HG03432 (cell line): ENCODE results near the gene SPESP1.

ENCODE experiments used
- ATAC-seq: cut with Tn5 transposase; IDR thresholded peaks from one replicate; pipeline ENCODE4 v1.9.1; 2021; ENCODE audit warnings: mild to moderate bottlenecking, moderate library complexity; ENCODE audit not compliant: unreplicated experiment

SPESP1 gene

DNA sequence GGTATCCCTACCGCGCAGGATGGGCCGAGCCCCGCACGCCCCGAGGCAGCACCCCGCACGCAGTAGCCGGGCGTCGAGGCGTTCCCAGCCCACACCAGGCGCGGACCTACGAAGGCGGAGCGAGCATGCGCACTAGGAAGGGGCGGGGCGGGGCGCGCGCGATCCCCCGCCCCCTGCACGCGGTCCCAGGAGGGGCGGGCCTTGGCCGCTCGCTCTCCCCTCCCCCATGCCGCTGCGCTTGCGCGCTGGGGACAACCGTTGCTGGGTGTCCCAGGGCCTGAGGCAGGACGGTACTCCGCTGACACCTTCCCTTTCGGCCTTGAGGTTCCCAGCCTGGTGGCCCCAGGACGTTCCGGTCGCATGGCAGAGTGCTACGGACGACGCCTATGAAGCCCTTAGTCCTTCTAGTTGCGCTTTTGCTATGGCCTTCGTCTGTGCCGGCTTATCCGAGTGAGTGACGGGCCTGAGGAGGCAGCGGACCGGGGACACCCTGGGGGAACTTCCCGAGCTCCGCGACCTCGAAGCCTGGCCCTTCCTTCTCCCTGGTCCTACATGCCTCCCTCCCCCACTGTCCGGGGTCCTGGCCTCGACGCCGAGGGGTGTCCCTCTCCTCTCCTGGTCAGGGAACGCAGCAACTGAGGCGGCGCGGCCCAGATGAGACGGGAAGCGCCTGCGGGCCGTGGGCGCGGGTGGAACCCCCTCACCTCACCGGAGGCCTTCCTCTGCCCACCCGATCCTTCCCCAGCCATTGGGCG, at the start of gene SPESP1:
Gene SPESP1 (plus strand): TSS at position 258 of the 755 bp plus-strand sequence. CDS start 129 bp downstream, at position 387.
- ATAC-seq, result no peak

DNA sequence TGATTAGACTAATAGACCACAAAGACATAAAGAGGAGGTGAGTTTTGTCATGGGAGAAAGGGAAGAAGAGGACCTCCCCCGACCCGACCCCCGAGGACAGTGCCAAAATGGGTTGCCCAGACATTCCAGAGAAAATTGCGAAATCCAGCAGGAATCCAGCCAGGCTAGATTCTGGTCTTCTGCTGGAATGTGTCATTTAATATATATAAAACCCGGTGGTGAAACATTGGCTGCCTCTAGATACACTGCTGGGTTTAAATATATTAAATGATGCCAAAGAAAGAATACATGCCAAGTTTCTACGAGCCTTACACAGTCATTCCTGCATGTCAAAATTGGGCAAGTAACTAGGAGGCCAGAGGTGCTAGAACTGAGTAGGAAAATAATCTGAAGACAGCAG, 45.3 kb upstream of the SPESP1 start:
- ATAC-seq, result no peak

DNA sequence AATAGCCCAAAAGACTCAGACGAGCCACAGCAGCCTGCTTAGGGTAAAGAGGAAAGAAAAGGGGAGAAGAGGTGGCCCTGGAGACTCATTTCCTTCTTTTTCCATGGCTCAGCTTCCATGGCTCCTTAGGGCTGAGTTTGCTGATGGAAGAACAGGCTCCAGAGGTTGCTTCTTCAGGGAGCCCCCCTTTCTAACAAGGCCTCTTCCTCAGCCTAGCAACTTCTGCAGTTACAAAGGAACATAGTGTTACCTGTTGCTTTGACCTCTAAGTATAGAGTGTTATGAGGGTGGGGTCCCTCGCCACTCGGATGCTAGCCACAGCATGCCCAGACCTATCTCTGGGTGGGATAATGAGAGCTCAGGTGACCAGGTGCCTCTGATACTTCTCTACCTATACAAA, 43.2 kb upstream of the SPESP1 start:
- no peak for ATAC-seq

DNA sequence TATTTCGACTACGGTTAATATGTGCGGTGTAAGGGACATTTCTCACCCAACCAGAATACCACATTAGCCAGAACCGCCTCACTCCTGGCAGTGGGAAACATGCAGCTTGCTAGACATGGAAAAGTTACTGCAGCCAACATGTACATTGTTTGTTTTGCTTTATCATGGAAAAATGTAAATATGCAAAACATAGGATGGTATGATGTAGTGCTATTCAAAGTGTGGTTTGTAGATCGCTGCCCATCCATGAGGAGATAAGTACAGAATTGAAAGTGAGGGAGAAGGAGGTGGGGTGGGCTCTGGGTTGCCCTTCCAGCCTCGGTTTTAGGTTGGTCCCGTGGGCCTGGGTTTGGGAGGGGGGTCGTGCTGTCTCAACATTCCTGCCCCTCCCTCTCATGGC, 42.5 kb upstream of the SPESP1 start:
- no peak for ATAC-seq

DNA sequence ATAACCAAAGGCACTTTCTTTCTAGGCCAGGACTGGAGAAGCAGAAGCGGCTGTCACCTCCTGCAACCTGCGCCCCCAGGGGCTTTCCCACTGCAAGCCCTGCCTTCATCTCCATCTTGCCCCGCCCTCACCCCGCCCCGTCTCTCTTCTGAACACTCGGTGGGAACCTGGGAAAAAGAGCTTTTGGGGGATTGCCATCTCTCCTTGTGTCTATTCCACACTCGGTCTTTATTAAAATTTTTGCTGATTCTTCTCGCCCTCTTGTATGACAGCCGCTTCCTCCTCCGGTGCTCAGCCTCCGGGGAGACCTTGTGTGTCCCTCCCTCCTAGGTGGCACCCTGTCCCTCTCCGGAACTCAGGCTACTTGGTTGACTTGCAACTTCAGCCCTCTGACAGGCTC, 41.9 kb upstream of the SPESP1 start:
- ATAC-seq, result no peak

DNA sequence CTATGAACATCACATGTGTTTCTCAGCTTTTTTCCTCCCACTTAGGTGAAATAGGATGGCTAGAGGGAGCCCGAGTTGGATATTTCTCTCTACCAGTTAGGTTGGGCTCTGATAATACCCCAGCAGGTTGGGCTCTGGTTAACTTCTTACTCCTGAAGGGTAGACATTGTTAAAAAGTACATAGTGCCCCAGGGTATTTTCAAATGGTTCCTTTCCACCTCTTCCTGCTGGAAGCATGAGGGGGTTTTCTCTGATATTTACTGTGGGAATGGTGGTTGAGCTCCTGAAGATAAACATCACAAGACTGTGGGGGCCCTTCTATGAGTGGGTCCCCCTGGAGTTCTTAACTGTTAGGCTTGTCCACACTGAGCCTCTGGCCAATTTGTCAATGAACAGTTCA, 36.1 kb upstream of the SPESP1 start:
- no peak for ATAC-seq

DNA sequence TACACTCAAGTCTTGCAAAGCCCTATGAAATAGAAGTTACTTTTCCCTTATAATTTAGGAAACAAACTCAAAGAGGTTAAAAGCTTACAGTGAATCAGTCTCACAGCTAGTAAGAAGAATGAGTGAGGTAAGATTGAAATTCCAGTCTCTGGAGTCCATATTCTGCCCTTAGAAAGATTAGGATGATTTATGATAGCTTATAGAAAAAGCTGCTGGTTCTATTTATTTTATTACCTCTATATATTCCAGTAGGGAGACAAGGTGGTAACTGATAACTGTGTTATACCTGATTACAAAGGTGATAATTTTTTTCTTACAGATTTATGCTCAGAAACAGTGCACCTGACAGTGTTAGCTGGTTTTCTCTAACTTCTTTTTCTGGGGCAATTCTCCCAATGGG, 34.1 kb upstream of the SPESP1 start:
- no peak for ATAC-seq

DNA sequence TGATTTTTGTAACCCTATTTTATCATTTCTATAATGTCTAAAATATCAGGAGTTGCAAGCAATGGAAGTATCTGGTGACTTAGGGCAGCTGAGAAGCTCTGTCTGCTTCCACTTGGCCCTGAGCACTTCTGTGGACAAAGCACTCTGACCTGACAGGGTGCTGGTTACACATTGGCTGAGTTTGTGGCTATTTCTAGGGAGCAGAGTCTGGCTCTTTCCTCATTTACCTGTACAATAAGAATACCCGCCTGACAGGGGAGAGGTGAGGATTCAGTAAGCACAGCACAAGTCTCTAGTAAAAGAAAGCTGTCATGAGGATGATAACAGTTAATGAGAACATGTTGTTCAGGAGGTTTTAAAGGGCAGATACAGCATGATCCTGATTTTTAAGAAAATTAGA, 33.3 kb upstream of the SPESP1 start:
- no peak for ATAC-seq

DNA sequence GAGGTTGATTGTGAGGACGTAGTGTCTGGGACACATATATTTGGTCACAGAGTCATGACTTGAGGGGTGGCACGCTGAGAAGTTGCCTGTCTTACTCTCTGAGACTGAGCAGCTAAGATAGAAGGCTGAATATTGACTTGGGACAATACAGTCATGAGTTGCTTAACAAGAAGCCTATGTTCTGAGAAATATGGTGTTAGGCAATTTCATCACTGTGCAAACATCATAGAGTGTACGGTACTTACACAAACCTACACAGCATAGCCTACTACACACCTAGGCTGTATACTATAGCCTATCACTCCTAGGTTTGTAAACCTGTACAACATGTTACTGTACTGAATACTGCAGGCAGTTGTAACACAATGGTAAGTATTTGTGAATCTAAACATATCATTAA, 30.3 kb upstream of the SPESP1 start:
- ATAC-seq, result no peak

DNA sequence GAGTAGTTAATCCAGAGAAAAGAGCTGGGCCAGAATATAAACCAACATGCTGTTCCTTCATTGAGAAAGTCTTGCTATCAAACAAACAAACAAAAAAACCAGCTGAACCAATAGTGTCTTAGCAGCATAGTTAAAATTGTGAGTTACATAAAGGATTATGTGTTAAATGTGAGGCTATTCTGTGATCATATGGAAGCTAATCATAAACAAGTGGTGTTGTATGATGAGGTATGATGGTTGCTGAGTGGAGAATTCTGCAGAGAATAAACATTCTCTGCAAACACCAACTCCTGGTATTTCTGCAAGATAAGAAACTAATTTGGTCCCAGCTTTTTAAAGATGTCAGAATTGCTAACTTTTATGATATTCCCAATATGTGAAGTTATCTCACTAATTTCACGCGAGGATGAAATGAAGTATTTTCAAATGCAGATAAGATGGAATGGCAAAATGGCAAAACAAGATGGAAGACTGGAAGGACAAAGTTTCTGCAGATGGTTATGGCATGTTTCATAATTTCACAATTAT, 22.9 kb upstream of the SPESP1 start:
- no peak for ATAC-seq

DNA sequence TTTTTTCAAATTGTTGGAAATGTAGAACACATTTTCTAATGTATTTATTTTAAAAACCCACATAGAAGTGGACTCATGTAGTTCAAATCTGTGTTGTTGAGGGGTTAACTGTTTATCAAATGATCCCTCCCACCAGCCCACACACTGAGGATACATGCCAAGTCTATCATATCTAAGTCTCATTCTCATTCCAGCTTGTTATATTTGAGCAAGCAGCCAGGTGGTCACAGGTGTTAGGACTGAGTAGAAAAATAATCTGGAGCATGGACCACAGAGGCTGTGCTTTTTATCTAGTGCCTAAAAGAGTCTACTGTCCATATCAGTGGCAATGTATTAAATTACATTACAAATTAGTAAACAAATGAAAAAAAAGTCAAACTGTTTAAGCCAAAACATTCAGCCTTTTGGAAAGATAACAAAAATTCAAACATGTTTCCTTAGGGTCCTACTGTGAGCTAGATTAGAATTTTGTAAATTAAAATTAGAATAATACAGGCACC, 20.7 kb upstream of the SPESP1 start:
- ATAC-seq, result no peak

DNA sequence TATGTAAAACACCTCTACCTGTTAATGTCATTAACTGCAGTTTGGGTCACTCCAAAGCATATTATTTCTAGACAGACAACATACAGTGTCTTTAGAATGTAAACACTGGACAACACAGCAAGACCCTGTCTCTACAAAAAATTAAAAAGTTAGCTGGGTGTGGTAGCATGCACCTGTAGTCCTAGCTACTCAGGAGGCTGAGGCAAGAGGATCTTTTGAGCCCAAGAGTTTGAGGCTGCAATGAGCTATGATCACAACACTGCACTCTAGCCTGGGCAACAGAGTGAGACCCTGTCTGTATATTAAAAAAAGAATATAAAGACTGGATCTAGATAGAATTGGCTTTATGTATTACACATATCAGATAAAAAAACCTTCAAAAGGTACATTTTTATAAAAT, 20.0 kb upstream of the SPESP1 start:
- no peak for ATAC-seq

DNA sequence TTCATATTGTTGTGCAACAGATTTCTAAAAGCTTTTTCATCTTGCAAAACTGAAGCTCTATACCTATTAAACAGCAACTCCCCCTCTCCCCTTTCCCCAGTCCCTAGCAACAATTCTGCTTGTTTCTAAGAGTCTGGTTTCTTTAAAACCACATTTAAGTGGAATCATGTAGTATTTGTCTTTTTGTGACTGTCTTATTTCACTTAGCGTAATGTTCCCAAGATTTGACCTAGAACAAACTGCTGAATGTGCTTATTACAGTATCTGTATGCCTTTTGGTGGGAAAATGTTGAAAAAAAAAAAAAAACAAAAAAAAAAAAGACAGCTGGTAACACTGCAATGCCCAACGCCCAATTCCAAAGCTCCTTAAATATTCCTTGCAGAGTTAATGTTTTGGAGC, 19.5 kb upstream of the SPESP1 start:
- ATAC-seq, result no peak

DNA sequence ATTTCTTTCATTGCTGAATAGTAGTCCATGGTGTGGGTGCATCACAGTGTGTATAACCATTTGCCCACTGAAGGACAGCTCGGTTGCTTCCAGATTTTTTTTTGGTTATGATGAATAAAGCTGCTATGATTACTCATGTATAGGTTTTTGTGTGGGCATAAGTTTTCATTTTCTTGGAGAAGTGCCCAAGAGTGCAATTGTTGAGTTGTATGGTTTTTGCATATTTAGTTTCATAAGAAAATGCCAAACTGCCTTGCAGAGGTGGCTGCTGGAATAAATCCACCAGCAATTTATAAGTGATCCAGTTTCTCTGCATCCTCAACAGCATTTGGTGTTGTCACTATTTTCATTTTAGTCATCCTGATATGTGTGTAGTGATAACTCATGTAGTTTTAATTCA, 8.4 kb upstream of the SPESP1 start:
- no peak for ATAC-seq

DNA sequence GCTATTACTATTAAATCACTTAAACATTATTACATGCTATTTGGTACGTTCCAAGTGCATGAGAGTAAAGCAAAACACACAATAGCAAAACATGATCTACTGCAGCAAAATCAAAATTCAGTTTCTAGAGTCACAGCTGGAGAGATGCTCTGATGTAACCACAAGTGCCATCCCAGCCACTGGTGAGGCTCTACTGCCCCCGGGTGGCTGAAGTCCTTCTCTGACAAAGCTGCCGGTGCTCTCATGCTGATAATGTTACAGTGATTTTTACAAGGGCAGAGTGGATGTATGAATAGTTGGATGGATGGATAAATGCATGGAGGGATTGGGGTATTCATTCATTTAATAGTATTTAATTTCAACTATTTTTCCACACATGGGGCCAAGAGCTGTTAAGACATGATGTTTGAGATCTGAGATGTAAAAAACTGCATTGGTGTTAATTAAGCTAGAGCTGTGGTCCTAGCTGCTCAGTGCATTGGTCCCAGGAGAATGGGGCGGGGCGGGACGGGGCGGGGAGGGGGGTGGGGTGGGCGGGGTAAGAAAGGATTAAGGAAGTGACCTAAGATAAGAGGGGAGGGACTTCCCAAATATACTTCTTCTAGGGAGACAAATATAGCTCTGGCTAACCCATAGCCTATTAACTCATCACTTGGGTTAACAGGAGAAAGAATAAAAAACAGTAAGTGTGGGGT, 5.3 kb upstream of the SPESP1 start:
- ATAC-seq, result no peak

DNA sequence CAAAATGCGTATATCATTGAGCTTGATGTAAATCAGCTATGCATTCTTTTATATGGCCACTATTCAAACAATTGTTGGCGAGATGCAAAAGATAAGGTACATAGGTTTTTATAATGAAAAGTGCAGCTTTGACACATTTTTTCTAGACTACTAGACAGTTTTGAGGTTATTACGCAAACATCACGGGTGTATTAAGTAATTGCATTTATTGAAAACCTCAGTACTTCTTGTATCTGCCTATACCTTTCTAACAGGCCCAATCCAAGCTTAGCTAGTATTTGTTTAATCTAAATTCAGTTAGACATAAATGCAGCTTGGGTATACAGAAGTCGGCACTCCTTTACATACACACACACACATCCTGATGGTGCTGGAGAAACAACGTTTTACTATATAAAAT, 2.7 kb downstream of the SPESP1 start:
- ATAC-seq, result no peak

DNA sequence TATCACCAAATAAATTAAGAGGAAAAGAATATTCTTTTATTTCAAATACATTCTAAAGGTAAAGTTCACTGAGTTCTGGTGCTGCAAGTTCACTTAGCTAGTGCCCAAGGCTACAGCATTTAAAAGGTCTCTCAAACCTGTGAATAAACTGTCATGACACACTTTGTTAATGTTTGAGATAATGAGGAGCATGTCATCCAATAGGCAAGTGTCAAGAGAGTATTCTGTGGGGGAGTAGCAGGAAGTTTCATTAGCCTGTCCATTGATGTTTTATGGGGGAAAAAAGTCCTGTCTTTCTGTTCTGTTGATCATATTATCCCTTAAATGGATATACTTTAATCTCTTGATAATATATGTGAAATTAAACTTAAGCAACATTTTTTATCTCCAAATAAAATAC, 4.0 kb downstream of the SPESP1 start:
- no peak for ATAC-seq

DNA sequence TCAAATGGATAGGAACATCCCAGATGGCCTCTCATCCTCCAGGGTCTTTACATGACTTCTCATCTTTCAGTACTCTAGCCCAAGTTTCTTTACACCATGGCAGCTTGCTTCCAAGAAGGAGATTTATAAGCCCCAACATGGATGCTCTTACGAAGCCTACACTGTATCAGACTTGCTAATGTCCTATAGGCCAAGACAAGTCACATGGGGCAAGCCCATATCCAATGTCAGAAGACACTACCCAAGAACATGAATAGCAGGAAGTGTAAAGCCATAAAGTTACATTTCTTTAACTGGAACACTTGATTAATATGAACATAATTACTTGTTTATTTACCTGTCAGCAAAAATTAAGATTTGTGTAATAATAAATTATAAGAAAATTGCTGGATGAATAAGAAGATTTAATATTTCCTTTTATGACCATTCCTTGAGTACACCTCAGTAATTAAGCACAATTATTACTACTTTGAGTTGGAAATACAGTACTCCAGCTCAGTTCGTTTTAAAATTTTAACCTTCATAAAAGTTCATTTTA, 5.1 kb downstream of the SPESP1 start:
- ATAC-seq, result no peak

DNA sequence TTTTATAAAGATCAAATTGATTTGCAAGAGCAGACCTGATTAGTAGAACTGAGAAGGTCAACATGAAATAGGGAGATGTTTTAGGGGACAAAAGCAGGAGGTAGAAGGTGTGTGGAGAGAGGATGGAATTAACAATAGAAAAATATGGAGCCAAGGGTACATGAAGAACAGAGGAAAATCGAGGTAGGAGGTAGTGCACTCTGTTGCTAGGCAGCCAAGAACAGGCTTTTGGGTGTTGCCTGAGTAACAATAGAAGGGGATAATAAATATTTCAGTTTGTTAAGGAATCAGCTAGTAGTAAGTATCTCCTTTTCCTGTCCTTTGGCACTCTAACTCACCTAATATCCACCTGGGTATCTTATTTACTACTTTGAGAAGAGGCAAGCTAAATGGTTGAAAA, 9.2 kb downstream of the SPESP1 start:
- ATAC-seq, result no peak

DNA sequence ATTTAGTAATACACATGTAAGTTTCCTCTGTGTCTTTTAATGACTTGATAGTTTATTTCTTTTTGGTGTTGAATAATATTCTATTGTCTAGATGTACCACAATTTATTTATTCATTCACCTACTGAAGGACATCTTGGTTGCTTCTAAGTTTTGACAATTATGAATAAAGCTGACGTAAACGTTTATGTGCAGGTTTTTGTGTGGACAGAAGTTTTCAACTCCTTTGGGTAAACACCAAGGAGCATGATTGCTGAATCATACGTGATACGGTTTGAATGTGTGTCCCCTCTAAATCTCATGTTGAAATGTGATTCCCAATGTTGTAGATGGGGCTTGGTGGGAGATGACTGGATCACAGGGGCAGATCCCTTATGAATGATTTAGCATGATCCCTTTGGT, 21.5 kb downstream of the SPESP1 start:
- no peak for ATAC-seq

DNA sequence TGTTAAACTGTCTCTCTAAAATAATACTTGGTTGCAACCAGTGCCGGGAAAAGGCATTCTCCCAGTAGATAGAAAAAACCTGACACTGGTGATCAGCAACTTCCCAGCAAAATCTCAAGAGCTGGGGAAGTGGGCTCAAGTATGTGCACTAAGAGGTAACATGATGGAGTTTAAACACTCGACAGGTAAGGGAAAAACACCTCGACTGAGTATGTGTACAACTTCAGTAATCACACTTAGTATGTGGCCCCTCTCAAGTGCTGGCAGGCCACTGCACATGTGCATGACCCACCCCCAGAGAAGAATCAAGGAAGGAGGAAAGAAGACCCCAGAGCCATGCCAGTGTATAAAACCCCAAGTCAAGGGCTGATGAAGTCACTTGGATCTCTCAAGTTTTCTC, 27.4 kb downstream of the SPESP1 start:
- ATAC-seq, result no peak

DNA sequence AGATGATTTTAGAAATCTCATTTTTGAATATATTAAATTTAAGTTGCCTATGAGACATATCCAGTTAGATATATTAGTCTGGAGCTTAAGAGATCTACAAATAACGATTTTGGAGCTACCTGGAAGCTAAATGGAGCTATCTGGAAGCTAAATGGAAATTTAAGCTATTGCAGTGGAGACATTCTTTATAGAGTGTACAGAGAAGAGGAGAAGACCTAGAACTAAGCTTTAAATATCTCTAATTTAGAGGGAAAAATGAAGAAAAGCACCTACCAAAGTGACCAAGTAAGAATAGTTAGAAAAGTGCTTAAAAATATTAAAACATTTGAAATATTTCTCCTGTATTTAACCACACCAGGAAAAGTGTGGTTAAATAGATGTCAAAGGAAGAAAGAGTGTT, 28.3 kb downstream of the SPESP1 start:
- ATAC-seq, result no peak
